K562 (cell line): ENCODE data around the gene C10orf71. TPM values are rescaled to one million over a fixed set of nuclear protein-coding genes. Genes with fewer than 3 reads are reported as not detected.

Source experiments
- ARID1B ChIP-seq: fragments of 450-650 bp; IDR thresholded peaks from 2 replicates; pipeline ENCODE4 v1.6.1; 2016; ENCODE audit warnings: antibody characterized with exemption, mild to moderate bottlenecking, inconsistent platforms
- ZBTB12 ChIP-seq: fragments of 250-450 bp; sonication (Bioruptor Pico); IDR thresholded peaks from 2 replicates; pipeline ENCODE4 v1.4.0; 2020
- polyA plus RNA-seq, 8 experiments: library from polyadenylated mRNA; depleted of rRNA in 4 of 8; stranded (reverse) in 5 of 8; unstranded in 3 of 8; fragments of >200 nt; fragmentation: Nextera tagmentation in 2 of 8; fragmentation: Illumina TruSeq in 1 of 8; extraction: Ambion mirVana in 2 of 8; extraction: Trizol in 1 of 8; gene quantifications; 2 replicates each; pipeline versions ENCODE4 v1.2.1 to v1.2.3, GENCODE V29; 2011 to 2014; ENCODE audit warnings: inconsistent platforms in 1 of 8, missing spikeins in 1 of 8
- total RNA-seq, 7 experiments: library from RNA; depleted of rRNA in 6 of 7; stranded (reverse); fragments of >200 nt in 6 of 7; fragmentation: Illumina TruSeq in 2 of 7; extraction: Trizol in 2 of 7; gene quantifications; 2 replicates each; pipeline versions ENCODE4 v1.2.1 to v1.2.3, GENCODE V29; 2011 to 2021; ENCODE audit warnings: low replicate concordance in 1 of 7
- TF ChIP-seq, protein P1 (sequence below): fragments of 450-650 bp; IDR thresholded peaks from 2 replicates; pipeline ENCODE4 v1.6.1; 2016; ENCODE audit warnings: mild to moderate bottlenecking, moderate library complexity
- TF ChIP-seq, protein P2 (sequence below), 2 experiments: fragments of 450-650 bp; formaldehyde crosslinking in 1 of 2; IDR thresholded peaks; 2 replicates each; pipeline versions ENCODE4 v1.4.0 to v1.6.1; 2014 to 2020; ENCODE audit warnings: mild to moderate bottlenecking in 2 of 2, borderline replicate concordance in 1 of 2, low read depth in 1 of 2

C10orf71 gene
- total and polyA plus RNA-seq, 9 of the 15 experiments (the other 6 are each of a cell fraction or from before 2014, with no cell fraction given), result 0.06 to 4.5 (median 1.3) TPM

DNA sequence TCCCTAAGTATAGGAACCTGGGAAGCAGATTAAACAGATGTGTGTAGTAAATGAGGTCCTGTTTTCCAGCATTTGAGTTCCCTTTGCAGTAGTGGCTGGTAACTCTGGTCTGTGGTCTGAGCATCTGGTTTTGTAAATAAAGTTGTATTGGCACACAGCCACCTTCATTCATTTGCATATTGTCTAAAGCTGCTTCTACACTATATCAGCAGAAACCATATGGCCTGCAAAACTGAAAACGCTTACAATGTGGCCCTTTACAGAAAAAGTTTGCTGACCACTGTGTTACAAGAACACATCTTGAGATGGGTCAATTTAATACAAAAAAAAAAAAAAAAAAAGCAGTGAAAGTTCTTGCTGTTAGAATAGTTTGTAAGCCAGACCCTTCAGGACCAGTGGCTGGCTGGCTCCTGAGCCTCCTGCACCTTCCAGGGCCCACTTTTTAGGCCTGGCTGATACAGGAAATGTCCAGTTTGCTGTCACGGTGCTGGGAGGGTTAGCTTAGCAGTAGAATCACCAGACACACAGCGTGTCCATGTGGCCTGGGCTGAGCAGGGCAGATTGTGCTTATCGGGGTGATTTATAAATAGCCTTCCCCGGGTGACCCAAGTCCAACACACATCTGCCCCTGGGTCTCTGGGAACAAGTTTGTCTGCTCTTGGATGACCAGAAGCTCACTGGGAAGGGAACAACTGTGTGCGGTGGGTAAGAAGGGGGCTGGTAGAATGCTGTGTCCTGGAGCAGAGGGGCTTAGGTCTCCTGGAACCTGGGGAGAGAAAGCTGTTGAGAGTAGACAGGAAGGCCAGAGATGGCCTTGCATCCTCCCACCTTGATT, 1.4 kb downstream of the C10orf71 start (continued):
- TF ChIP-seq, protein P1, sequence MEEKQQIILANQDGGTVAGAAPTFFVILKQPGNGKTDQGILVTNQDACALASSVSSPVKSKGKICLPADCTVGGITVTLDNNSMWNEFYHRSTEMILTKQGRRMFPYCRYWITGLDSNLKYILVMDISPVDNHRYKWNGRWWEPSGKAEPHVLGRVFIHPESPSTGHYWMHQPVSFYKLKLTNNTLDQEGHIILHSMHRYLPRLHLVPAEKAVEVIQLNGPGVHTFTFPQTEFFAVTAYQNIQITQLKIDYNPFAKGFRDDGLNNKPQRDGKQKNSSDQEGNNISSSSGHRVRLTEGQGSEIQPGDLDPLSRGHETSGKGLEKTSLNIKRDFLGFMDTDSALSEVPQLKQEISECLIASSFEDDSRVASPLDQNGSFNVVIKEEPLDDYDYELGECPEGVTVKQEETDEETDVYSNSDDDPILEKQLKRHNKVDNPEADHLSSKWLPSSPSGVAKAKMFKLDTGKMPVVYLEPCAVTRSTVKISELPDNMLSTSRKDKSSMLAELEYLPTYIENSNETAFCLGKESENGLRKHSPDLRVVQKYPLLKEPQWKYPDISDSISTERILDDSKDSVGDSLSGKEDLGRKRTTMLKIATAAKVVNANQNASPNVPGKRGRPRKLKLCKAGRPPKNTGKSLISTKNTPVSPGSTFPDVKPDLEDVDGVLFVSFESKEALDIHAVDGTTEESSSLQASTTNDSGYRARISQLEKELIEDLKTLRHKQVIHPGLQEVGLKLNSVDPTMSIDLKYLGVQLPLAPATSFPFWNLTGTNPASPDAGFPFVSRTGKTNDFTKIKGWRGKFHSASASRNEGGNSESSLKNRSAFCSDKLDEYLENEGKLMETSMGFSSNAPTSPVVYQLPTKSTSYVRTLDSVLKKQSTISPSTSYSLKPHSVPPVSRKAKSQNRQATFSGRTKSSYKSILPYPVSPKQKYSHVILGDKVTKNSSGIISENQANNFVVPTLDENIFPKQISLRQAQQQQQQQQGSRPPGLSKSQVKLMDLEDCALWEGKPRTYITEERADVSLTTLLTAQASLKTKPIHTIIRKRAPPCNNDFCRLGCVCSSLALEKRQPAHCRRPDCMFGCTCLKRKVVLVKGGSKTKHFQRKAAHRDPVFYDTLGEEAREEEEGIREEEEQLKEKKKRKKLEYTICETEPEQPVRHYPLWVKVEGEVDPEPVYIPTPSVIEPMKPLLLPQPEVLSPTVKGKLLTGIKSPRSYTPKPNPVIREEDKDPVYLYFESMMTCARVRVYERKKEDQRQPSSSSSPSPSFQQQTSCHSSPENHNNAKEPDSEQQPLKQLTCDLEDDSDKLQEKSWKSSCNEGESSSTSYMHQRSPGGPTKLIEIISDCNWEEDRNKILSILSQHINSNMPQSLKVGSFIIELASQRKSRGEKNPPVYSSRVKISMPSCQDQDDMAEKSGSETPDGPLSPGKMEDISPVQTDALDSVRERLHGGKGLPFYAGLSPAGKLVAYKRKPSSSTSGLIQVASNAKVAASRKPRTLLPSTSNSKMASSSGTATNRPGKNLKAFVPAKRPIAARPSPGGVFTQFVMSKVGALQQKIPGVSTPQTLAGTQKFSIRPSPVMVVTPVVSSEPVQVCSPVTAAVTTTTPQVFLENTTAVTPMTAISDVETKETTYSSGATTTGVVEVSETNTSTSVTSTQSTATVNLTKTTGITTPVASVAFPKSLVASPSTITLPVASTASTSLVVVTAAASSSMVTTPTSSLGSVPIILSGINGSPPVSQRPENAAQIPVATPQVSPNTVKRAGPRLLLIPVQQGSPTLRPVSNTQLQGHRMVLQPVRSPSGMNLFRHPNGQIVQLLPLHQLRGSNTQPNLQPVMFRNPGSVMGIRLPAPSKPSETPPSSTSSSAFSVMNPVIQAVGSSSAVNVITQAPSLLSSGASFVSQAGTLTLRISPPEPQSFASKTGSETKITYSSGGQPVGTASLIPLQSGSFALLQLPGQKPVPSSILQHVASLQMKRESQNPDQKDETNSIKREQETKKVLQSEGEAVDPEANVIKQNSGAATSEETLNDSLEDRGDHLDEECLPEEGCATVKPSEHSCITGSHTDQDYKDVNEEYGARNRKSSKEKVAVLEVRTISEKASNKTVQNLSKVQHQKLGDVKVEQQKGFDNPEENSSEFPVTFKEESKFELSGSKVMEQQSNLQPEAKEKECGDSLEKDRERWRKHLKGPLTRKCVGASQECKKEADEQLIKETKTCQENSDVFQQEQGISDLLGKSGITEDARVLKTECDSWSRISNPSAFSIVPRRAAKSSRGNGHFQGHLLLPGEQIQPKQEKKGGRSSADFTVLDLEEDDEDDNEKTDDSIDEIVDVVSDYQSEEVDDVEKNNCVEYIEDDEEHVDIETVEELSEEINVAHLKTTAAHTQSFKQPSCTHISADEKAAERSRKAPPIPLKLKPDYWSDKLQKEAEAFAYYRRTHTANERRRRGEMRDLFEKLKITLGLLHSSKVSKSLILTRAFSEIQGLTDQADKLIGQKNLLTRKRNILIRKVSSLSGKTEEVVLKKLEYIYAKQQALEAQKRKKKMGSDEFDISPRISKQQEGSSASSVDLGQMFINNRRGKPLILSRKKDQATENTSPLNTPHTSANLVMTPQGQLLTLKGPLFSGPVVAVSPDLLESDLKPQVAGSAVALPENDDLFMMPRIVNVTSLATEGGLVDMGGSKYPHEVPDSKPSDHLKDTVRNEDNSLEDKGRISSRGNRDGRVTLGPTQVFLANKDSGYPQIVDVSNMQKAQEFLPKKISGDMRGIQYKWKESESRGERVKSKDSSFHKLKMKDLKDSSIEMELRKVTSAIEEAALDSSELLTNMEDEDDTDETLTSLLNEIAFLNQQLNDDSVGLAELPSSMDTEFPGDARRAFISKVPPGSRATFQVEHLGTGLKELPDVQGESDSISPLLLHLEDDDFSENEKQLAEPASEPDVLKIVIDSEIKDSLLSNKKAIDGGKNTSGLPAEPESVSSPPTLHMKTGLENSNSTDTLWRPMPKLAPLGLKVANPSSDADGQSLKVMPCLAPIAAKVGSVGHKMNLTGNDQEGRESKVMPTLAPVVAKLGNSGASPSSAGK, result peak; percentile 80
- TF ChIP-seq ARID1B (peak; percentile 96), ZBTB12 (CRISPR knock-in tag) (no peak)
- TF ChIP-seq, protein P2, sequence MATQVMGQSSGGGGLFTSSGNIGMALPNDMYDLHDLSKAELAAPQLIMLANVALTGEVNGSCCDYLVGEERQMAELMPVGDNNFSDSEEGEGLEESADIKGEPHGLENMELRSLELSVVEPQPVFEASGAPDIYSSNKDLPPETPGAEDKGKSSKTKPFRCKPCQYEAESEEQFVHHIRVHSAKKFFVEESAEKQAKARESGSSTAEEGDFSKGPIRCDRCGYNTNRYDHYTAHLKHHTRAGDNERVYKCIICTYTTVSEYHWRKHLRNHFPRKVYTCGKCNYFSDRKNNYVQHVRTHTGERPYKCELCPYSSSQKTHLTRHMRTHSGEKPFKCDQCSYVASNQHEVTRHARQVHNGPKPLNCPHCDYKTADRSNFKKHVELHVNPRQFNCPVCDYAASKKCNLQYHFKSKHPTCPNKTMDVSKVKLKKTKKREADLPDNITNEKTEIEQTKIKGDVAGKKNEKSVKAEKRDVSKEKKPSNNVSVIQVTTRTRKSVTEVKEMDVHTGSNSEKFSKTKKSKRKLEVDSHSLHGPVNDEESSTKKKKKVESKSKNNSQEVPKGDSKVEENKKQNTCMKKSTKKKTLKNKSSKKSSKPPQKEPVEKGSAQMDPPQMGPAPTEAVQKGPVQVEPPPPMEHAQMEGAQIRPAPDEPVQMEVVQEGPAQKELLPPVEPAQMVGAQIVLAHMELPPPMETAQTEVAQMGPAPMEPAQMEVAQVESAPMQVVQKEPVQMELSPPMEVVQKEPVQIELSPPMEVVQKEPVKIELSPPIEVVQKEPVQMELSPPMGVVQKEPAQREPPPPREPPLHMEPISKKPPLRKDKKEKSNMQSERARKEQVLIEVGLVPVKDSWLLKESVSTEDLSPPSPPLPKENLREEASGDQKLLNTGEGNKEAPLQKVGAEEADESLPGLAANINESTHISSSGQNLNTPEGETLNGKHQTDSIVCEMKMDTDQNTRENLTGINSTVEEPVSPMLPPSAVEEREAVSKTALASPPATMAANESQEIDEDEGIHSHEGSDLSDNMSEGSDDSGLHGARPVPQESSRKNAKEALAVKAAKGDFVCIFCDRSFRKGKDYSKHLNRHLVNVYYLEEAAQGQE (IDR thresholded peaks at IDR 0.05; ENCODE audit: borderline replicate concordance), result peak; percentile 98
- TF ChIP-seq, protein P2 (CRISPR knock-in tag; IDR thresholded peaks at IDR 0.05; ENCODE audit: low read depth), result peak; percentile 15; the same call in 1 of the 2 replicates
